ENCODE measurements around the gene PRKCB. TPM values are rescaled to one million over a fixed set of nuclear protein-coding genes. Genes with fewer than 3 reads are reported as not detected.

PRKCB gene
- total RNA-seq, 2 experiments from 2014 or later: 56.3 to 57.9 TPM

DNA sequence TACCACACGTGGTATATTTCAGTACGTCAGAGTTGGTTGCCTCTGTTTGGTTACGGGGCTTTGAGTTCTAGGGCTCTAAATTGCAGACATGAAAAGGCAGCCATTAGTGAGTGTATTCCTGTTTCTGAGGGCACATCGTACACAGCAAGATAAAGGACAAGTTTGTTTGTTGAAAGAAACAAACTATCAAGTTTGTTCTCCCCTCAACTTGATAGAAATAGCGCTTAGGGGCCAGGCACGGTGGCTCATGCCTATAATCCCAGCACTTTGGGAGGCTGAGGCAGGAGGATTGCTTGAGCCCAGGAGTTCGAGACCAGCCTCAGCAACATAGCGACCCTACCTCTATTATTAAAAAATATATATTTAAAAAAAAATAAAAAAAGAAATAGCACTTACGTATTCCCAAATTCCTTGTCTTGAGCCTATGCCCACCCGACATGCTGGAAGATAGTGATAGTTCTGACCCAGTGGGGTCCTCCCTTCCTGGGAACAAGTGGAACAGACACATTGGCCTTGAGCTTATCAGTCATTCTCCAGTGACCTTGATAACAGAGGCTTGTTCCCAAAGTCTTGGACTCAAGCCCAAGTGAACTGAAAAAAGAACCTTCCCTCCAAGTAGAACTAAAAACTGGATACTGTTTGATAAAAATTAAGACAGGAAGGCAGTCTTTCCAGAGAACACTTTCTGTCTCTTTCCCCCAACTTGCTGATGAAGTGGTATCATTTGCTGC, 280.4 kb downstream of the PRKCB start:
- no peaks in the 10 kb centered on the region for H3K27me3 Mint-ChIP-seq
- H3K27ac Mint-ChIP-seq: no peak overlapping the region
- no peaks in the 10 kb centered on the region for H3K4me1 Mint-ChIP-seq (ENCODE audit: low read depth)
- ChIA-PET POLR2A (no interaction called here), CTCF (no interaction called here)
- H3K4me3 Mint-ChIP-seq: no peak overlapping the region
- DNase-seq: no peak
- H3K9me3 Mint-ChIP-seq: no peaks in the 10 kb centered on the region
- intact Hi-C loops (cut with micrococcal nuclease): no loop called here
- H3K36me3 Mint-ChIP-seq: peaks cover 25% of the 10 kb centered on the region

DNA sequence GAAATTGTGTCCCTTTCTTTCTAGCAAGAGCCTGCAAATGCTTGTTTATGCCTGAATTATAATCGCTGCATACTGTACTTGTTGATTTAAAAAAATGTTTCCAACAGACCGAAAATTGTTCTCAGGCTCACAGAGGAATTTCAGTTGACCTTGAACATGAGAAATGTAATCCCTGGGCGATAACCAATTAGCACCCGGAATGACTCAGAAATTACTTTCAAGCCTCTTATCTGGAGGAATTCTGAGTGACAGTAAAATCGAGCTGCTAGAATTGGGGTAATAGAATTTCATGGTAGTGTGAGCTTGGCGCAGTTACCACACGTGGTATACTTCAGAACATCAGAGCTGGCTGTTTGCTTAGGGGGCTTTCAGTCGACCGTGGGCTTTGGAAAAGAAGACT, 281.2 kb downstream of the PRKCB start:
- H3K36me3 Mint-ChIP-seq: peaks cover 29% of the 10 kb centered on the region
- intact Hi-C loops (cut with micrococcal nuclease): no loop called here
- CTCF ChIA-PET: no interaction called here

DNA sequence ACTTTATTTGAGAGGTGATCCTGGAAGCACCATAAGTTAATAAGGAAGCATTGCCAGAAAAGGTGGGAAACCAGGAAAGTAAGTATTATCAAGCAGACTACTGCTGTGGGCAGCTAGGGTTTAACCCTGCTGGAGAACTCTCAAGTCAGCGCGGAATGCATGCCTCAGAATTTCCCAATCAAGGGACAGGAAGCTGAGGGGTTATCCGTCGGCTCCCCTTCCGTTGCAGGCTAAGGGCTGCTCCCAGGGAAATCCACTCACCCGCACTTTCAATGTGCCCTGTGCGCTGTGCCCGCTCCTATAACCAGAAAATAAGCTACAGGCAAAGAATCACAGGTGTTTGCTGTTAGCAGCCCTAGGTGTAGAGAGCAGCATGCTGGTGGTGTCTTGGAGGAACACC, 281.9 kb downstream of the PRKCB start:
- ChIA-PET POLR2A (no interaction called here), CTCF (interaction anchor here (0.8 kb wide), 1 partner anchor 17 kb away, joined by 3 read pairs; no protein-coding TSS in a partner anchor)
- DNase-seq: no peak
- intact Hi-C loops (cut with micrococcal nuclease): no loop called here
- Mint-ChIP-seq H3K9me3 (no peaks in the 10 kb centered on the region), H3K36me3 (peaks cover 28% of the 10 kb centered on the region), H3K4me3 (no peak overlapping the region), H3K4me1 (ENCODE audit: low read depth) (no peaks in the 10 kb centered on the region), H3K27me3 (no peaks in the 10 kb centered on the region), H3K27ac (no peak overlapping the region)

More for the DNA sequence above, 281.2 kb downstream of the PRKCB start:
- no peaks in the 10 kb centered on the region for H3K4me1 Mint-ChIP-seq (ENCODE audit: low read depth)
- no peak overlapping the region for H3K27ac Mint-ChIP-seq
- no peak for DNase-seq
- no peaks in the 10 kb centered on the region for H3K9me3 Mint-ChIP-seq
- POLR2A ChIA-PET: no interaction called here
- H3K4me3 Mint-ChIP-seq: no peak overlapping the region
- H3K27me3 Mint-ChIP-seq: no peaks in the 10 kb centered on the region

DNA sequence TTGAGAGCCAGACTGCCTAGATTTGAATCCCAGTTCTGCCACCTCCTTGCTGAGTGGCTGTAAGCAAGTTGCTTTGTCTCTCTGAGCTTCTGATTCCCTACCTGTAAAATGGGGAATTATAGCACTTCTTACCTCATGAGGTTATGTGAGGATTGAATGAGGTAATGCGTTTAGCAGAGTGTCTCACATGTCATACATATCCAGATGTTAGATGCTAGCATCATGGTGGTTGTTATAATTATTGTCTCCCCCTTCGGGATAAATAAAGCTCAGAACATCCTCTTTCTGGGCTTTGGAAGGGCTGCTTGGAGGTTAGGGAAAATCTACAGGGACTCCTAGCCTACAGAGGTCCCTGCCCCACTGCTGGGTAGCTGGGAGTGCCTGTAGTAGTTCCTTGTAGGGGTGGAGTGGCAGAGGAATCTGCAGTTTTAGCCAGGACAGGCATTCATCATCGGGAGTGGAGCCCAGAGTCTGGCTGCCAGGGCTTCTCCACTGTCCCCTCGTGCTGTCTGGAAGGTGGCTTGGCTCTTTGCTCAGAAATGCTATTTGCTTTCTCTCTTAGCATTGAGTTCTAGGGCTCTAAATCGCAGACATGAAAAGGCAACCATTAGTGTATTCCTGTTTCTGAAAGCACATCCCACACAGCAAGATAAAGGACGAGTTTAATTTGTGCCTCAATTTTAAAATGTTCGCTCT, 282.5 kb downstream of the PRKCB start:
- intact Hi-C loops (cut with micrococcal nuclease): no loop called here
- peaks cover 26% of the 10 kb centered on the region for H3K36me3 Mint-ChIP-seq
- ChIA-PET CTCF (interaction anchor here (0.7 to 0.8 kb wide), 2 partner anchors 18 to 580 kb away, joined by 3 read pairs; no protein-coding TSS in a partner anchor), POLR2A (no interaction called here)
- no peaks in the 10 kb centered on the region for H3K27me3 Mint-ChIP-seq
- H3K27ac Mint-ChIP-seq: no peak overlapping the region
- H3K4me3 Mint-ChIP-seq: no peak overlapping the region
- H3K9me3 Mint-ChIP-seq: no peaks in the 10 kb centered on the region
- DNase-seq: no peak
- H3K4me1 Mint-ChIP-seq (ENCODE audit: low read depth): no peaks in the 10 kb centered on the region

DNA sequence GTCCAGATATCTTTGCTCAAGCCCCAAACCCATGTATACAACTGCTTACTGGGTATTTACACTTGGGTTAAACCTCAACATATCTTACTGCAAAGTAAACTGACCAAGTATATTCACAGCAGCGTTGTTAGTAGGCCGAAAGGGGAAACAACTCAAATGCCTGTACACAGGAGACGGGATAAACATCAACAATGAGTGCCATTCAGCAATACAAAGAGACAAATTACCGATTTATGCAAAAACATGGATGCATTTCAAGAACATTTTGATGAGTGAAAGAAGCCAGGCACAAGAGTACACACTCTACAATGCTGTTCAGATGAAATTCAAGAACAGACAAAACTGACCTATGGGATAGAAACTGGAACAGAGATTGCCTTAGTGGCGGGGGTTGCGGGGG, 284.0 kb downstream of the PRKCB start:
- CTCF ChIA-PET: no interaction called here
- Mint-ChIP-seq H3K27ac (no peak overlapping the region), H3K4me3 (no peak overlapping the region), H3K27me3 (no peaks in the 10 kb centered on the region), H3K4me1 (ENCODE audit: low read depth) (no peaks in the 10 kb centered on the region), H3K9me3 (no peaks in the 10 kb centered on the region), H3K36me3 (peaks cover 27% of the 10 kb centered on the region)
- POLR2A ChIA-PET: no interaction called here
- intact Hi-C loops (cut with micrococcal nuclease): no loop called here
- no peak for DNase-seq

DNA sequence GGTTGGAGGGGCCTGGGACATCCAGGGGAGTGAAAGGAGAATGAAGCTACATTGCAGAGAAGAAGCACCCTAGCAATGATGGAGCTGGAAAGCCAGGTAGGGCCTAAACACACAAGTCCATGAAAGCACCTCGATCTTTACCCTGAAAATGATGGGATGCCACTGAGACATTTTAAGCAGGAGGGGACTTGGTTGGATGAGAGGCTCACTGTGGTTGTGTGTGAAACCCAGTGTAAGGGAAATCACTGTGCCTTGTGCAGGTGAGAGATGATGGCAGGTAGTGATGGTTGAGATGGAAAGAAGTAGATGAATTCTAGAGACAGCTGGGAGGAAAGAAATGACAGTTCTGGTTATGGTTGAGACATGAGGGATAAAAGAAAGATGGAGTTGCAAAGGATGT, 287.5 kb downstream of the PRKCB start:
- DNase-seq: no peak
- Mint-ChIP-seq H3K4me3 (no peak overlapping the region), H3K27ac (no peak overlapping the region), H3K27me3 (no peaks in the 10 kb centered on the region), H3K4me1 (ENCODE audit: low read depth) (no peaks in the 10 kb centered on the region), H3K36me3 (peaks cover 35% of the 10 kb centered on the region), H3K9me3 (no peaks in the 10 kb centered on the region)
- CTCF ChIA-PET: no interaction called here
- intact Hi-C loops (cut with micrococcal nuclease): no loop called here
- POLR2A ChIA-PET: no interaction called here

DNA sequence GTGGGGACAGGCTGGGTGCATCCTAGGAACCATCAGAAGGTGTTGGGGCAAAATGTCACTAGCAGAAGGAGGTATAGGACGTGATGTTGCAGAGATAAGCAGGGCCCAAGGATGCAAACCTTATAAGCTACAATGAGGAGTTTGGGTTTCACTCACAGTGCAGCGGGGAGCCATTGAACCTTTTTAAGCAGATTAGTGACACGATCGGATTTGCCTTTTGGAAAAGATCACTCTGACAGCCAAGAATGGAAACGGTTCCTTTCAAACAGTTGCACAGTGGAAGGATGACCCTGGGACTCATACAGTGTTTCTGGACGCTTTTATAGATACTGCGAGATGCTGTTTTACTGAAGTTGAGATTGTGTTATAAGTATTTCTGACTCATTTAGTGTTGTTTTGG, 288.5 kb downstream of the PRKCB start:
- Mint-ChIP-seq H3K27me3 (no peaks in the 10 kb centered on the region), H3K4me1 (ENCODE audit: low read depth) (no peaks in the 10 kb centered on the region), H3K9me3 (no peaks in the 10 kb centered on the region), H3K27ac (no peak overlapping the region), H3K4me3 (no peak overlapping the region), H3K36me3 (peaks cover 35% of the 10 kb centered on the region)
- ChIA-PET POLR2A (no interaction called here), CTCF (no interaction called here)
- DNase-seq: no peak
- intact Hi-C loops (cut with micrococcal nuclease): no loop called here

DNA sequence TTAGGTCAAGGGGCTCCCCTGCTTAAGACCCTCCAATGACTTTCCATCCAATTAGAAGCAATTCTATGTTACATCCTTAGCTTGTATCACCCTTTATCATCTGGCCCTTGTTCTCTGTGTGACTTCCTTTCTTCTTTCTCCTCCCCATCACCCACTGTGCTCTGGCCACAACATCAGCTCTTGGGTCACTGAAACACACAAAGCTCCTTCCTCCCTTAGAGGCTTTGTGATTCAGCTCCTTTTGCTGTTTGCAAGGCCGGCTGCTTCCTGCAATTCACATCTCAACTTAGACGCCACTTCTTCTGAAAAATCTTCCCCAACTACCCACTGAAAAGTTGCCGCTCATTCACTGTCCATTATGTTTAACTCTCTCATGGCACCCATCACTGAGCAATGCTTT, 289.4 kb downstream of the PRKCB start:
- Mint-ChIP-seq H3K27ac (no peak overlapping the region), H3K9me3 (no peaks in the 10 kb centered on the region), H3K4me3 (no peak overlapping the region), H3K27me3 (no peaks in the 10 kb centered on the region), H3K4me1 (ENCODE audit: low read depth) (no peaks in the 10 kb centered on the region), H3K36me3 (peaks cover 30% of the 10 kb centered on the region)
- no peak for DNase-seq
- ChIA-PET POLR2A (no interaction called here), CTCF (no interaction called here)
- intact Hi-C loops (cut with micrococcal nuclease): no loop called here

DNA sequence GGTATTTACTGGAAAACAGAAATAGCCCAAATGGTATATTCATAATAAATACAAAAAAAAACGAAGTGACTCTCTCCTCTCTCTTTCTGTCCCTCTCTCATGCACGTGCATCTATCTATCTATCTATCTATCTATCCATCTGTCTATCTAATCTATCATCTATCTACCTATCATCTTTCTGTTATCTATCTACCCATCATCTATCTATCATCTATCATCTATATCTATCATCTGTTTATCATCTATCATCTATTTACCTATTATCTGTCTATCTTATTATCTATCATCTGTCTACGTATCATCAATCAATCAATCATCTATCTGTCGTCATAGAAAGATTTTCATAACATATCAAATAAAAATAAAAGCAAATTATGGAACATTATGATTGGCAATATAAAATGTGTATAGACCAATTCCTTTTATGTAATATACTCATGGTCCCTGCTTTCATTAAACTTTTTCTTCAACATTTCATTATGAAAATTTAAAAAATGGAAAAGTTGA, 293.7 kb downstream of the PRKCB start:
- no peak overlapping the region for H3K4me3 Mint-ChIP-seq
- H3K27ac Mint-ChIP-seq: no peak overlapping the region
- ChIA-PET POLR2A (no interaction called here), CTCF (interaction anchor here (1.9 kb wide), 1 partner anchor 124 kb away, joined by 4 read pairs; no protein-coding TSS in a partner anchor)
- intact Hi-C loops (cut with micrococcal nuclease): no loop called here
- H3K9me3 Mint-ChIP-seq: no peaks in the 10 kb centered on the region
- H3K27me3 Mint-ChIP-seq: no peaks in the 10 kb centered on the region
- H3K4me1 Mint-ChIP-seq (ENCODE audit: low read depth): peaks cover 14% of the 10 kb centered on the region
- peaks cover 31% of the 10 kb centered on the region for H3K36me3 Mint-ChIP-seq
- no peak for DNase-seq

DNA sequence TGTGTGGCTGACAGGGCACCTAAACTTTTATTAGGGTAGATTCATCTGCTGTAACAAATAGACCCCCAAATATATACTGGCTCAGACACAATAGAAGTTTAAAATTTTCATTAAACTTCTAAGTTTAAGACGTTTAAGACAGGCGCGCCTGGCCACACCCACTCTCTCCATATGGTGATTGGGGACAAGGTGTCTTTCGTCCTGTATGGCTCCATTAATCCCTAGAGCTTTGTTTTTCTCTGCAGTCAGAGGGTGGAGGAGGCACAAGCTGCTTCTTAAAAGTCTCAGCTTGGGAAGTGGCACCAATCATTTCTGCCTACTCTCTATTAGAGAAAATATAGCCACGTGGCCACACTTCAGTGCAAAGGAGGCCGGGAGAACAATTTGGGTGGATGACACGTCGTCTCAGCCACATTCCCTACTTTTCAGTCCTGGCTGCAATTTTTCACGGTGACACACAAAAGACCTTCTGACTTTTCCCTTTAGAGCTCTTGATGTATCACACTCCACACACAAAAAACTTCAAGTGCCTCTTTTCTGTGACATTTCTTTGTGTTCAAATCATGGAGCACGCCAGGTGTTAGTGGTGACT, 294.8 kb downstream of the PRKCB start:
- POLR2A ChIA-PET: no interaction called here
- no peak overlapping the region for H3K27ac Mint-ChIP-seq
- H3K36me3 Mint-ChIP-seq: peaks cover 22% of the 10 kb centered on the region

DNA sequence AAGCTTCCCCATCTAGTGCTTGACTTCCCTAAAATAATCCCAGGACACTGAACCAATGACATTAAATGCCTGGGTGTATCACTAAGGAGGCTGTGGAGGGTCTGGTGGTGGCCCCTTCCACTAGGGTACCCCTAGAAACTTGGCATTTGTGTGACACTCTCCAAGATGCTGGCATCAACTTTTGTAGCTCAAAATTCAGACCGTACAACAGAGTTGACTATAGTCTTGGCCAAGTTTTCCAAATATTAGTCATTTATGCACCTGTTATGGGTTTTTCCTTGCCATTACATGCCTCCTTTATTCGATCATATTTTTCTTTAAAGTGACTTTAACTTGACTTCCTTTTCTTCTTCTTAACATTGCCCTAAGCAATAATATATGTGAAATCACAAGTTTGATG, 295.5 kb downstream of the PRKCB start:
- DNase-seq: no peak
- Mint-ChIP-seq H3K9me3 (no peaks in the 10 kb centered on the region), H3K4me1 (ENCODE audit: low read depth) (peaks cover 14% of the 10 kb centered on the region), H3K27me3 (no peaks in the 10 kb centered on the region), H3K4me3 (no peak overlapping the region), H3K36me3 (peaks cover 20% of the 10 kb centered on the region), H3K27ac (no peak overlapping the region)
- intact Hi-C loops (cut with micrococcal nuclease): no loop called here
- POLR2A ChIA-PET: no interaction called here
- CTCF ChIA-PET: interaction anchor here (1.1 to 1.9 kb wide), 3 partner anchors 60 to 124 kb away, joined by 3 to 5 read pairs (median 4); partner anchors contain the start of gene CACNG3

More for the DNA sequence above, 294.8 kb downstream of the PRKCB start:
- CTCF ChIA-PET: interaction anchor here (1.9 kb wide), 1 partner anchor 123 kb away, joined by 4 read pairs; no protein-coding TSS in a partner anchor
- Mint-ChIP-seq H3K4me3 (no peak overlapping the region), H3K9me3 (no peaks in the 10 kb centered on the region), H3K27me3 (no peaks in the 10 kb centered on the region), H3K4me1 (ENCODE audit: low read depth) (peaks cover 14% of the 10 kb centered on the region)
- intact Hi-C loops (cut with micrococcal nuclease): no loop called here
- no peak for DNase-seq

DNA sequence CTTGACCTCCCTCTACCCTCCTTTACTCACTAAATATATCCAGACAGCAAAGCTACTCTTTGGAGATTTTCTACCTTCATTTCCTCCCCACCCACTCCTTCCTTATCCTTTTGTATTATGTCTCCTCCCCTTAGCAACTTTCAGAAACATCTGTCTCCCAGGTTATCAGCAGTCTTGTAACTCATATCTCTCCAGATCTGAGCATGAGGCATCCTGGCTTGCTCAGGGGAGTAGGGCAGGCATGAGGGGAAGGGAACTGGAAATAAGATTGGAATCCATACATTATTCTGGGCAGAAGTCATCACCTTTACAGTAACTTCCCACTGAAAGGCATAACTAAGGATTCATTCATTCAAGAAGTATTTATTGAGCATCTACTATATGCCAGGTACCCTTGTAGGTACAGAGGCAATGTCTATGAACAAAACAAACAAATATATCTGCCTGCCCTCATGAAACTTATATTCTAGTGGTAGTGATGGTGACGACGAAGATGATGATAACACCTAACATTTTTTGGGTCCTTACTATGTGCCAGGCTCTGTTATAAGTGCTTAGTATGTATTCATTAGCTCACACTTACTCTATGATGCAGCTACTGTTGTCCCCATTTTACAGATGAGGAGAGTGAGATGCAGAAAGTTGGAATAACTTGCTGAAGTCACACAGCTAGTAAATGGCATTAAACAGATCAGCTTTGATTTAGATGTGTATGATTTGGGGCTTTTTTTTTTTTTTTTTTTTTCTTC, 296.4 kb downstream of the PRKCB start:
- Mint-ChIP-seq H3K27me3 (no peaks in the 10 kb centered on the region), H3K4me1 (ENCODE audit: low read depth) (peaks cover 14% of the 10 kb centered on the region), H3K27ac (no peak overlapping the region), H3K4me3 (no peak overlapping the region), H3K9me3 (no peaks in the 10 kb centered on the region), H3K36me3 (peaks cover 20% of the 10 kb centered on the region)
- POLR2A ChIA-PET: interaction anchor here (0.5 kb wide), 1 partner anchor 81 kb away, joined by 3 read pairs; no protein-coding TSS in a partner anchor
- no peak for DNase-seq
- CTCF ChIA-PET: interaction anchor here (0.6 to 1.5 kb wide), 4 partner anchors 33 to 498 kb away, joined by 3 to 5 read pairs (median 3); partner anchors contain the start of gene CACNG3
- intact Hi-C loops (cut with micrococcal nuclease): no loop called here

Measured in activated CD4-positive, alpha-beta memory T cell treated with anti-CD3 and anti-CD28 coated beads for 36 hours (primary cell).